ENCODE measurements around the gene KRTCAP3.

DNA sequence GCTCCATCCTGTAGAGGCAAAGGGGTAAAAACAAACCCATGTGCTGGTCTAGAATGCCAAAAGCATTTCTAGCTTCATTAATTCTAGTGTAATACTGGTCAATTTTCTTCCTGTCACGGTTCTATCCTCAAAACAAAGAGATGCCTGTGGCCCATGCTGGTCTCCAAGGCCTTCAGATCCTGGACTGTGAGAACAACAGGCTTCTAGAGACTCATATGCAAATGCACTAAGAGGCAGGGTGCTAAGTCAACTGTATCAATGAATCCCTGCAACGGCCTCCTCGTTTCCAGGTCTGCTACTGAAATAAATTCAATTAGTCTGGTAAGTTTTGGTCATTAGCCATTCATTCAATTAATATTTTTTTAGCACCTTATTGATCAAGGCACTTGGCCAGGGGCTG, 43.3 kb downstream of the KRTCAP3 start:
- TF ChIP-seq, protein P1, sequence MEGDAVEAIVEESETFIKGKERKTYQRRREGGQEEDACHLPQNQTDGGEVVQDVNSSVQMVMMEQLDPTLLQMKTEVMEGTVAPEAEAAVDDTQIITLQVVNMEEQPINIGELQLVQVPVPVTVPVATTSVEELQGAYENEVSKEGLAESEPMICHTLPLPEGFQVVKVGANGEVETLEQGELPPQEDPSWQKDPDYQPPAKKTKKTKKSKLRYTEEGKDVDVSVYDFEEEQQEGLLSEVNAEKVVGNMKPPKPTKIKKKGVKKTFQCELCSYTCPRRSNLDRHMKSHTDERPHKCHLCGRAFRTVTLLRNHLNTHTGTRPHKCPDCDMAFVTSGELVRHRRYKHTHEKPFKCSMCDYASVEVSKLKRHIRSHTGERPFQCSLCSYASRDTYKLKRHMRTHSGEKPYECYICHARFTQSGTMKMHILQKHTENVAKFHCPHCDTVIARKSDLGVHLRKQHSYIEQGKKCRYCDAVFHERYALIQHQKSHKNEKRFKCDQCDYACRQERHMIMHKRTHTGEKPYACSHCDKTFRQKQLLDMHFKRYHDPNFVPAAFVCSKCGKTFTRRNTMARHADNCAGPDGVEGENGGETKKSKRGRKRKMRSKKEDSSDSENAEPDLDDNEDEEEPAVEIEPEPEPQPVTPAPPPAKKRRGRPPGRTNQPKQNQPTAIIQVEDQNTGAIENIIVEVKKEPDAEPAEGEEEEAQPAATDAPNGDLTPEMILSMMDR (IDR thresholded peaks at IDR 0.05; ENCODE audit: poor library complexity, severe bottlenecking), result no peak
- TF ChIP-seq EP300 (conservative IDR thresholded peaks at IDR 0.05; ENCODE audit: poor library complexity, severe bottlenecking), result no peak
